KMS-11 (cell line): ENCODE measurements around the gene PNKD.

Experiments
- H2AFZ ChIP-seq: fragments of 200-600 bp; sonication (generic); 2 replicates; pipeline ENCODE4 v1.6.1; 2016; ENCODE audit warnings: antibody characterized with exemption, mixed run types, low read depth
- H3K27ac ChIP-seq: fragments of 200-600 bp; sonication (generic); 2 replicates; pipeline ENCODE4 v1.6.1; 2016; ENCODE audit warnings: mild to moderate bottlenecking, mixed run types
- H3K27me3 ChIP-seq: fragments of 200-600 bp; sonication (generic); 2 replicates; pipeline ENCODE4 v1.6.1; 2017; ENCODE audit warnings: mild to moderate bottlenecking, low read depth, mixed run types, moderate library complexity; ENCODE audit not compliant: insufficient read depth
- H3K36me3 ChIP-seq: fragments of 200-600 bp; sonication (generic); 2 replicates; pipeline ENCODE4 v1.6.1; 2017; ENCODE audit warnings: mild to moderate bottlenecking, mixed run types; ENCODE audit not compliant: insufficient read depth
- H3K4me1 ChIP-seq: fragments of 200-600 bp; sonication (generic); 2 replicates; pipeline ENCODE4 v1.6.1; 2016; ENCODE audit warnings: mild to moderate bottlenecking, low read depth, mixed run types; ENCODE audit not compliant: poor library complexity, severe bottlenecking
- H3K4me2 ChIP-seq: fragments of 200-600 bp; sonication (generic); 2 replicates; pipeline ENCODE4 v1.7.0; 2016; ENCODE audit warnings: mild to moderate bottlenecking, mixed run types
- H3K4me3 ChIP-seq: fragments of 200-600 bp; sonication (generic); IDR thresholded peaks from 2 replicates; pipeline ENCODE4 v1.6.1; 2017; ENCODE audit warnings: low read depth, low read length, mixed read lengths; ENCODE audit not compliant: insufficient read depth
- H3K79me2 ChIP-seq: fragments of 200-600 bp; sonication (generic); 2 replicates; pipeline ENCODE4 v1.6.1; 2016; ENCODE audit warnings: low read depth, mixed run types; ENCODE audit not compliant: insufficient read depth
- H3K9ac ChIP-seq: fragments of 200-600 bp; sonication (generic); 2 replicates; pipeline ENCODE4 v1.6.1; 2016; ENCODE audit warnings: mild to moderate bottlenecking, mixed run types
- H4K20me1 ChIP-seq: fragments of 200-600 bp; sonication (generic); 2 replicates; pipeline ENCODE4 v1.6.1; 2016; ENCODE audit warnings: mild to moderate bottlenecking, mixed run types; ENCODE audit not compliant: insufficient read depth
- TF ChIP-seq, protein P1 (sequence below): fragments of 200-600 bp; sonication (generic); conservative IDR thresholded peaks from 2 replicates; pipeline ENCODE4 v1.6.1; 2017; ENCODE audit warnings: low read depth, mild to moderate bottlenecking, antibody characterized with exemption, low read length, moderate library complexity, mixed read lengths

The PNKD gene

DNA sequence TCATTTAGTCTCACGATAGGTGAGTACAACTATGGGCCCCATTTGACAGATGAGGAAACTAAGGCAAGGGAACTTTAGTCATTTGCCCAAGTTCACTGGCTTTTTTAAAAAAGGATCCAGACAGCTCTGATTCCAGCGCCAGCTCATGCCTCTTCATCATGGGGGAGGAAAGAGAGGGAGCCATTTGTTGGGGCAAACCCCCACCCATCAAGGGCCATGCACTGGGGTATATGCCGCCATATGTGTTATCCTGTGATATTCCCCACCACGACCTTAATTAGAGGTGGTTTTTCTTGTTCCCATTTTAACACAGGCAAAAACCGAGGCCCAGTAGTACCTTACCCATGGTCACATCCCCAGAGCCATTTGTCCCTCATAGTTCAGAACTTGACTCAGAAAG lies 10.2 kb upstream of the PNKD start:
- TF ChIP-seq, protein P1, sequence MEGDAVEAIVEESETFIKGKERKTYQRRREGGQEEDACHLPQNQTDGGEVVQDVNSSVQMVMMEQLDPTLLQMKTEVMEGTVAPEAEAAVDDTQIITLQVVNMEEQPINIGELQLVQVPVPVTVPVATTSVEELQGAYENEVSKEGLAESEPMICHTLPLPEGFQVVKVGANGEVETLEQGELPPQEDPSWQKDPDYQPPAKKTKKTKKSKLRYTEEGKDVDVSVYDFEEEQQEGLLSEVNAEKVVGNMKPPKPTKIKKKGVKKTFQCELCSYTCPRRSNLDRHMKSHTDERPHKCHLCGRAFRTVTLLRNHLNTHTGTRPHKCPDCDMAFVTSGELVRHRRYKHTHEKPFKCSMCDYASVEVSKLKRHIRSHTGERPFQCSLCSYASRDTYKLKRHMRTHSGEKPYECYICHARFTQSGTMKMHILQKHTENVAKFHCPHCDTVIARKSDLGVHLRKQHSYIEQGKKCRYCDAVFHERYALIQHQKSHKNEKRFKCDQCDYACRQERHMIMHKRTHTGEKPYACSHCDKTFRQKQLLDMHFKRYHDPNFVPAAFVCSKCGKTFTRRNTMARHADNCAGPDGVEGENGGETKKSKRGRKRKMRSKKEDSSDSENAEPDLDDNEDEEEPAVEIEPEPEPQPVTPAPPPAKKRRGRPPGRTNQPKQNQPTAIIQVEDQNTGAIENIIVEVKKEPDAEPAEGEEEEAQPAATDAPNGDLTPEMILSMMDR, result no peak
- Histone ChIP-seq H3K79me2 (no peaks in the 10 kb centered on the region), H3K27me3 (no peaks in the 10 kb centered on the region), H3K4me2 (no peak overlapping the region), H4K20me1 (no peaks in the 10 kb centered on the region), H3K27ac (no peak overlapping the region), H3K9ac (no peak overlapping the region), H3K36me3 (no peaks in the 10 kb centered on the region), H2AFZ (no peak overlapping the region), H3K4me3 (no peak overlapping the region), H3K4me1 (peaks cover 34% of the 10 kb centered on the region)

DNA sequence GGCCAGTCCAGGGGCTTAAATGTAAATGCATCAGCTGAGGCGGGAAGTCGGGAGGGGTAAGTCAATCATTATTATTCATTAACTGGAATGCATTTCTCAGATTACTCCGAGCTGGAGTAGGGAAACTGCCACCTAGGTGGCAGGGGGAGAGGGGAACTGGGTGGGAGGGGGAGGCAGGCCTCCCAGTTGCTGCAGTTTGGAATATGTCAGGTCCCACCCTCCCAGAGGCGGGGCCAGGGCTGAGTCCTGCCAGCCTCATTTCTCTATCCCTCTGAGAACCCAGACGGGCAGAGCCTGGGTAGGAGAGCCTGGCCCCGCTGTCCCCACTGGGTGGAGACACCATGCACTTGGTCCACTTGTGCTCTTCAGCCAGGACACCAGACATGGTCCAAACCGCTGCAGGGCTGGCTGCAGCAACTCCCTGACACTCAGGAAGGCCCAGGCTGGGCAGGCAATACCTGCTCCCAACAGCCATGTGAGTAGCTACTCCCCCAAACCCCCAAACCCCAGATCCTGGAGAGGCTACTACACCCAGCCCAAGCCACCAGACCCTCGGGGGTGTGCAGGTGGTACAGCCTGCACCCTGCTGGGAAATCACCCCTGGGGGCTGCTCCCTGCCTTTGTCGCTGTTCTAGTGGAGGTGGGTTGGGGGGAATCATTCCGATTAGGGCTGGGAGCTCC lies 9.4 kb upstream of the PNKD start, which contains the start of gene GPBAR1:
TSS of gene GPBAR1 (plus strand) at position 274 of the 681 bp plus-strand sequence. CDS start 1,710 bp downstream, outside the sequence.
- TF ChIP-seq, protein P1, result no peak
- peaks cover 34% of the 10 kb centered on the region for H3K4me1 ChIP-seq
- no peak within 1 kb of the TSS for H3K4me2 ChIP-seq

DNA sequence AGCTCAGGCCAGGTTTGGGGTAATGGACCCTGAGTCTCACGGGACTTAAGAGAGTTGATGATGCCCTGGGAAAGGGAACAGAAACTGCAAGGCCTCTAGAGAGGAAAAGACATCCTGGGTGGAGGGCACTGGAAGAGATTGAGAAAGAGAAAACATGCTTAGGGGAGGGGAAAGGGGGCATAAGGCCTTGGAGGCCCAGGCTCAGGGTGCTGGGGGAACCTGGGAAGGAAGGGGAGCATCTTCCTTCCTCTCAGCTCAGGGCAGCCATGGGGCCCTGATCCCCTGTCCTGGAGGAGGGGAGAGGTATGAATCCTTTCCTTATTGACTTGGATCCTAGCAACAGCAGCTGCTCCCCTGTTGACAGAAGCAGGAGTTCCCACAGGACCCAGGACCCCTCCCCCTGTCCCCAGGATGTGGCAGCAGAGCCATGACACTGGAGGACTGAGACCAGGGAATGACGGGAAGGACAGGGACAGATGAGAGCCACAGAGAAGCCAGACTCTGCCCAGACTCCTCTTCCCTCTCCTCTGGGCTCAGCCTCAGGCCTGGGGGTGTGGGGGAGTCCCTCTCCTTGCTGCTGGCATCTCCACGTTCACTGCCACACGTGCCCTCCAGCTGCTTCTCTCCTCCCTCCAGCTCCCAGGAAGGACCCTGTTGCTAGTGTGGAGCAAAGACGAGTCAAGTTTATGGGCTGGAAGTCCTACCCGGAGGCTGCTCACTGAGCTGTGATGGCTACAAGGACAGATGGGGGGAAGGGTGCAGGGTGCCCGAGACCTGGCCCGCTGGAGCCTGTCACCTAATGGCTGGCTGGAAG lies 8.7 kb upstream of the PNKD start:
- no peaks in the 10 kb centered on the region for H4K20me1 ChIP-seq
- no peak overlapping the region for H3K9ac ChIP-seq
- no peak overlapping the region for H3K27ac ChIP-seq
- H3K4me2 ChIP-seq, result no peak overlapping the region
- TF ChIP-seq, protein P1, result no peak
- H3K27me3 ChIP-seq, result no peaks in the 10 kb centered on the region
- H3K4me1 ChIP-seq, result peaks cover 33% of the 10 kb centered on the region
- H3K4me3 ChIP-seq, result no peak overlapping the region
- H2AFZ ChIP-seq, result no peak overlapping the region
- no peaks in the 10 kb centered on the region for H3K36me3 ChIP-seq
- H3K79me2 ChIP-seq, result no peaks in the 10 kb centered on the region

More for the DNA sequence above, 9.4 kb upstream of the PNKD start, which contains the start of gene GPBAR1:
- no peaks in the 10 kb centered on the region for H4K20me1 ChIP-seq
- no peak within 1 kb of the TSS for H3K27ac ChIP-seq
- H3K4me3 ChIP-seq, result no peak within 1 kb of the TSS
- H2AFZ ChIP-seq, result no peak within 1 kb of the TSS
- H3K79me2 ChIP-seq, result no peaks in the 10 kb centered on the region
- H3K9ac ChIP-seq, result no peak within 1 kb of the TSS
- no peaks in the 10 kb centered on the region for H3K36me3 ChIP-seq
- H3K27me3 ChIP-seq, result no peaks in the 10 kb centered on the region

DNA sequence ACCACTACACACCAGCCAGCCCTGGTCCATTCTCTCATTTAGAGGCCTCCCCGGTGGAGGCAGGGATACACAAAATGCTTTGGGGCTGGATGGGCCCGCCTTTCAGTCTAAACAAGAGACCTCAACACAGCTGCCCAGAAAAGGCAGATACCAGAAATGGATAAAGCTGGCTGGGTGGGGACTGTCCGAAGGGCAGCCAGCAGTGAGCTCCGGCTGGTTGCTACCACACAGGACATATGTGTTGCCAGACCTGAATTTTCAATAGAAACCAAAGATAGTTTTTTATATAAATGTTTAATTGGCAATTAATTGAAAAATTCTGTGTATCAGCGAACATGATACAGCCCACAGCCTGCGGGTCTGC lies 8.1 kb upstream of the PNKD start:
- H4K20me1 ChIP-seq, result no peaks in the 10 kb centered on the region
- no peak overlapping the region for H2AFZ ChIP-seq
- H3K36me3 ChIP-seq, result no peaks in the 10 kb centered on the region

More for the DNA sequence above, 8.1 kb upstream of the PNKD start:
- no peaks in the 10 kb centered on the region for H3K27me3 ChIP-seq
- no peaks in the 10 kb centered on the region for H3K79me2 ChIP-seq
- no peak overlapping the region for H3K27ac ChIP-seq
- TF ChIP-seq, protein P1, result no peak
- no peak overlapping the region for H3K4me3 ChIP-seq
- peaks cover 27% of the 10 kb centered on the region for H3K4me1 ChIP-seq
- H3K9ac ChIP-seq, result no peak overlapping the region
- no peak overlapping the region for H3K4me2 ChIP-seq
